GM12864 (cell line): ENCODE measurements around the gene TMTC1.

Source experiments
- DNase-seq: peaks from one replicate; pipeline ENCODE4 v3.0.0-alpha.2; 2011; ENCODE audit warnings: low read depth
- H3K4me3 ChIP-seq: 2 replicates; pipeline ENCODE4 v1.5.1; 2011; ENCODE audit warnings: mild to moderate bottlenecking, low read depth, low read length, control low read depth
- CTCF ChIP-seq: IDR thresholded peaks from 2 replicates; pipeline ENCODE4 v1.5.1; 2011; ENCODE audit warnings: low read depth, mild to moderate bottlenecking, moderate library complexity, low read length, control low read depth, inconsistent platforms; ENCODE audit errors: missing control alignments

TMTC1 gene

GRCh38 chr12:29692237-29692636, 91.5 kb downstream of the TMTC1 start:
- no peak for DNase-seq
- TF ChIP-seq CTCF: no peak
- no peak overlapping the region for H3K4me3 ChIP-seq

- TF ChIP-seq CTCF: no peak
- no peak overlapping the region for H3K4me3 ChIP-seq
- no peak for DNase-seq
Measured at GRCh38 chr12:29691161-29691854, 92.4 kb downstream of the TMTC1 start.

- TF ChIP-seq CTCF: no peak
- DNase-seq: no peak
- H3K4me3 ChIP-seq: no peak overlapping the region
Measured at GRCh38 chr12:29690728-29691127, 93.0 kb downstream of the TMTC1 start.

DNA sequence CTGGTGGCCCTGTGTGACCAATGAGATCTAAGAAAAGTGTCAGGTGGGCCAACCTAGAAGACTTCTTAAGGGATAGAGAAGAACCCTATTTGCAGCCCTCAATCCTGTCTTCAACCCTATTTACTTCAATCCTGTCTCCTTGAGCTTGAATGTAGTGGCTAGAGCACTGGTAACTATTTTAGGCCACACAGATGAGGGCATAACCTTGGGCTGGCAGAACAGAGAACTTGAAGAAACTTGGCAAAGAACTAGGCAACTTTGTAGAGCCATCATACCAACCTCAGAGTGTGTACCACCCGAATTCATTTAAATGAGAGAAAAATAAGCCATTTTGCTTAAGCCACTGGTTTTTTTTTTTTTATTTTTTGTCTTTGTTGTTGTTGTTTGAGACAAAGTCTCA, 94.8 kb downstream of the TMTC1 start:
- TF ChIP-seq CTCF: no peak
- DNase-seq: no peak
- no peak overlapping the region for H3K4me3 ChIP-seq

DNA sequence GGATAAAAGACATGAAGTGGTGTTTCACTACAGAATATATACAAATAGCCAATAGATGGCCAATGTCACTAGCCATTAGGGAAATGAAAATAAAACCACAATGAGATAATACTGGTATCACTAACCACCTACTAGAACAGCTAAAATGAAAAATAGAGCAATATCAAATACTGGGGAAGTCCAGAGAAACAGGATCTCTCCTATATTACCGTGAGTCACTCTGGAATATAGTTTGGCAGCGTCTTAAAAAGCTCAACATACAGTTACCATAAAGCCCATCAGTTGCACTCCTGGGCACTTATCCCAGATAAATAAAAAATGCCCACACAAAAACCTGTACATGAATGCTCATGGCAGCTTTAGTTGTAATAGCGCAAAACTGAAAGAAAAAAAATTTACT, 101.7 kb downstream of the TMTC1 start:
- no peak for TF ChIP-seq CTCF
- DNase-seq: no peak
- H3K4me3 ChIP-seq: no peak overlapping the region

DNA sequence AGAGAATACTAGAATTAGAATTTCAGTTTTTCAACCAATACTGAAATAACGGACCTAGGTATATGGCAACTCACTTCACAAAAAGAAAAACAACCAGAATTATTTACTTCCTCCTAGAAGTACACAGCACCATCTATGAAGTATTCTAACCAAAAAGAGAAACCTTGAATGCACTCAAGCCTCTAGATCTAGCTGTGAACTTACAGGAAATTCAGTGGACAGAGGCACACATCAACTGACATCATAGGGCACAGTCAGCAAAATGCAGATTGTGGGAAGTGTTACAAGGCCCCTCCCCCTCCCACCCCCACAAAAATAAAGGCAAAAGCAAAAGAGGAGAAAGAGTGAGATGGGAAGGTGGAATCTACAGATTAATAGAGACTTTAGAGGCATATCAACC, 102.4 kb downstream of the TMTC1 start:
- no peak overlapping the region for H3K4me3 ChIP-seq
- no peak for TF ChIP-seq CTCF
- no peak for DNase-seq

DNA sequence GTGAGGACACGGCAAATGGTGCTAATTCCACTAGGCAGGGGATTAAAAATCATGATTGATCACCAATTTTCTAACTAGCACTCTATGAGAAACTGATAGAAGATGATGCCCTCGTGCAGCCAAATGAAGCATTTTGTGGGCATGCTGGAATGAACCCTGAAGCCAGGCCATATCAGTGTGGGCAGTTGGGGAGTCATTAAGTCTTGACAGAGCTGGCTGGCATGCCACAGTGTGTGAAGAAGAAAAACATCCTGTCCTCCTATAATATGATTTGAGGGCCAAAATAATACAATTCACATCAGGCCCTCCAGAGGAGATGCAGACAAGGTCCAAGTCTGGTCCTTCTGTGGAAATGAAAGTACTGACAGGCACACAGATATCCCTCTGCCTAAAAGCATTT, 107.1 kb downstream of the TMTC1 start:
- no peak for TF ChIP-seq CTCF
- DNase-seq: no peak
- no peak overlapping the region for H3K4me3 ChIP-seq
